NK-92 (cell line): ENCODE results near the gene EXT2.

Experiments
- DNase-seq: peaks from one replicate; lab custom pipeline; 2025; ENCODE audit not compliant: unreplicated experiment; lab: John Stamatoyannopoulos, UW

EXT2 gene

GRCh38 chr11:44285756-44286155, 190.3 kb downstream of the EXT2 start:
- no peak for DNase-seq

- DNase-seq = no peak
Measured at GRCh38 chr11:44286268-44286880, 190.9 kb downstream of the EXT2 start.

GRCh38 chr11:44286911-44287310, 191.4 kb downstream of the EXT2 start:
- DNase-seq = no peak

GRCh38 chr11:44288133-44288526, 192.7 kb downstream of the EXT2 start:
- no peak for DNase-seq

DNA sequence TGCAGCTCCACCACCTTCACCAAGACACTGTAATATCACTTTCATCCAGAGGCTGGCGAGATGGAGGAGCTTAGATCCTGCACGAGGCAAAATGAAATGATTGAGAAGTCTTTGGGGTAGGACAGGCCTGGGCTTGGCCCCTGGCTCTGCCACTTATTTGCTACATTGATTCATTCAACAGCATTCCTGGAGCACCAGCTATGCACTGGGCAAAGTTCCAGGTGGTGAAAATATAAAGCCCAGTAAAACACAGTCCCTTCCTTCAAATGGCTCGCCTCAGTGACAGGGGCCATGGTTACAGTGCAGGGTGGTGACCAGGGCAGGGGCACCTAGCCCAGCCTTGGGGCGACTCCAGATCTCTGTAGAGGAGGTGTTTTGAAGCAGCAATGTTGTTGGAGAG, 194.7 kb downstream of the EXT2 start:
- DNase-seq = no peak
